Brain microvascular endothelial cell (primary cell): ENCODE results near the gene BMPER.

Source experiments
- DNase-seq: peaks from one replicate; pipeline ENCODE4 v3.0.0-alpha.2; 2020
- H3K27ac ChIP-seq: fragments of 250-450 bp; sonication (Bioruptor Pico); 2 replicates; pipeline ENCODE4 v1.5.1; 2020; ENCODE audit warnings: mild to moderate bottlenecking, moderate library complexity
- H3K27me3 ChIP-seq: fragments of 250-450 bp; sonication (Bioruptor Pico); replicated peaks from 2 replicates; pipeline ENCODE4 v1.5.1; 2020; ENCODE audit warnings: mild to moderate bottlenecking
- H3K36me3 ChIP-seq: fragments of 250-450 bp; sonication (Bioruptor Pico); replicated peaks from 2 replicates; pipeline ENCODE4 v1.5.1; 2020; ENCODE audit warnings: mild to moderate bottlenecking
- H3K4me3 ChIP-seq: 2 replicates; pipeline ENCODE4 v1.5.1; 2011; ENCODE audit warnings: low read depth, mild to moderate bottlenecking, control low read depth, low read length, moderate library complexity
- CTCF ChIP-seq: IDR thresholded peaks from 2 replicates; pipeline ENCODE4 v1.5.1; 2011; ENCODE audit warnings: low read depth, mild to moderate bottlenecking, moderate library complexity, low read length, control low read depth, inconsistent platforms; ENCODE audit errors: missing control alignments
- in situ Hi-C: cut with HindIII; loops from 2 replicates; pipeline ENCODE4 v1.10.0; 2017; ENCODE audit warnings: low sequenced_read_pairs, low pct_ligation_motif_present

BMPER gene

DNA sequence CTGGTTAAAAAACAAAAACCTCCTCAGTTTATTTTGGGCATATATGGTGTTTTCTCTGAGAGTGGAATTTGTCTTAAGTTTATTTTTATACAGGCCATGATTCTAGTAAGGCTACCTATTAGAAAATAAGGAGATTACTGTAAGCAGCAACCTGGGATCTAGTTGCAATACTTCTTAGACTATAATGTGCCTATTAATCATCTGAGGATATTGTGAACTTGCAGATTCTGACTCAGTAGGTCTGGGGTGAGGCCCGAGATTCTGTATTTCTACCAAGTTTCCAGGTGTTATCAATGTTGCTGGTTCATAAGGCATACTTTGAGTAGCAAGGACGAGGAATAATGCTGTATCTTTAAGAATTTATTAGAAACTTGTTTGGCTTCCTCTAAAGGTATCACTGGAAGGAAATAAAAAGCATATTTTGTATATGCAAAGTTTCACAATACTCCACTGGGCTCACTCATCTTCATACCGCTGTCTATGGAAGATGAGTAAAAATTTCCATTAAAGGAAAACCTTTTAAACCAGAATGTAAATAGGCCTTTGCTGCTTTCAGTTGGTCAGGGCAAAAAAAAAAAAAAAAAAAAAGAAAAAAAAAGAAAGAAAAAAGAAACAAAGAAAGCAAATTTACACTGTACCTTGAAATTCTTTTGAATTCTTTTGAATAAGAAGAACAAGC is 105.8 kb downstream of the BMPER start:
- in situ Hi-C loops: no loop called here
- H3K27ac ChIP-seq: no peak overlapping the region

DNA sequence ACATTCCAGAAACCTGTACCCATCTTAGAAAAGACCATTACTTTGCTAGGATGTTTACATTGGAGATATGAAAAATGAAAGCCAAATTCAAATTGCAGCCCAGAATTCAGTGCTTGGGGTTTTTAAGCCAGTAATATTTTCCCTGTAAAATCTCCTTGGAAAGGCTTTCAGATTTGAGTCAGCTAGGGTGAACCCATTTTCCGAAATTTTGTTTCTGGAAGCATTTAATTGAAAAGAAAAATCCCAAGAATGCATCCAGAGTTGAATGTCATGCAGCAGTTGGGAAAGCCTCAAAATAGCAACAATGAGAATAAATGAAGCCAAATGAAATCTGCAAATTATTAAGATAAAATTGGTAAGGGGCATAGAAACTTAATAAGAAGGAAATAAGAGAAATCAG is 106.4 kb downstream of the BMPER start:
- DNase-seq: no peak
- Histone ChIP-seq H3K4me3 (no peak overlapping the region), H3K27ac (no peak overlapping the region), H3K27me3 (no peaks in the 10 kb centered on the region), H3K36me3 (no peaks in the 10 kb centered on the region)
- TF ChIP-seq CTCF: no peak
- in situ Hi-C loops: no loop called here

More for the DNA sequence above, 105.8 kb downstream of the BMPER start:
- DNase-seq: no peak
- Histone ChIP-seq H3K36me3 (no peaks in the 10 kb centered on the region), H3K4me3 (no peak overlapping the region), H3K27me3 (no peaks in the 10 kb centered on the region)
- no peak for TF ChIP-seq CTCF

DNA sequence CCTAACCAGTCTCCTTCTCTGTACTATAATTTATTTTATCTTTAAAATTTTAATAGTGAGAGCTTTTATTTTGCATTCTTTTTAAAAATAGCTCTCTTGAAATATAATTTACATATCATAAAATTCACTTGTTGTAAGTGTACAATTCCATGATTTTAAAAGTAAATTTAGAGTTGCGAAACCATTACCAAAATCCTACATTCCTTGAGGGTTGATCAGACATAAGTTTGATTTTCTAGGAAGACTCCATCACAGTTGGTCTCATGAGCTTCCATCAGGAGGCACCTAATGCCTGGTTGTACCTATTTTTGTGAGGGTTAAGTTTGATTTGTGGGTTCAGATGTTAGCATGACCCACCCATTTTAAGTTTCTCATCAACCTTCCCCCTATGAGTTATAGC is 108.1 kb downstream of the BMPER start:
- DNase-seq: no peak
- no peak overlapping the region for H3K27ac ChIP-seq
- no peaks in the 10 kb centered on the region for H3K27me3 ChIP-seq
- in situ Hi-C loops: no loop called here
- H3K36me3 ChIP-seq: no peaks in the 10 kb centered on the region
- H3K4me3 ChIP-seq: no peak overlapping the region
- no peak for TF ChIP-seq CTCF

DNA sequence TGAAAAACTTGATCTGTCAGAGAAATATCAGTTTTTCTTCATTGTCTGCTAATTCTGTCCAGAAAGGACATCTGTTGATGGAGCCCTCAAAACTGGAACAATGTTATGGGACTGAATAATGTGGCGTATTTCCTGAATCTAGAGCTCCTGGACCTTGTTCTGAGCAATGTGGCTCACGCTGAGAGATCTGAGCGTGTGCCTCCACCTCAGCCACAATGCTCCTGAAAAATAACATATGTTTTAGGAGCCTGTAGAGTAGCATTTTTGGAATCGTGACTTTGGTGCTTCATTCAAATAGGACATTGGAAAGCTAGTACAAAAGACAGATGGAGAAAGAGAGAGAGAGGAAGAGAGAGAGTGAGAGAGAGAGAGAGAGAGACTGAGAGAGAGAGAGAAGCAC is 110.3 kb downstream of the BMPER start:
- Histone ChIP-seq H3K36me3 (no peaks in the 10 kb centered on the region), H3K27ac (no peak overlapping the region), H3K27me3 (no peaks in the 10 kb centered on the region), H3K4me3 (no peak overlapping the region)
- TF ChIP-seq CTCF: no peak
- in situ Hi-C loops: no loop called here
- no peak for DNase-seq

GRCh38 chr7:34016876-34017275 is 111.5 kb downstream of the BMPER start:
- Histone ChIP-seq H3K27me3 (no peaks in the 10 kb centered on the region), H3K27ac (no peak overlapping the region), H3K4me3 (no peak overlapping the region), H3K36me3 (no peaks in the 10 kb centered on the region)
- in situ Hi-C loops: no loop called here
- no peak for TF ChIP-seq CTCF
- DNase-seq: no peak

- no peaks in the 10 kb centered on the region for H3K36me3 ChIP-seq
- DNase-seq: no peak
- H3K27me3 ChIP-seq: no peaks in the 10 kb centered on the region
- no peak for TF ChIP-seq CTCF
- H3K27ac ChIP-seq: no peak overlapping the region
- in situ Hi-C loops: no loop called here
- H3K4me3 ChIP-seq: no peak overlapping the region
These were observed 114.0 kb downstream of the BMPER start for GRCh38 chr7:34019301-34019790.
